GM19238 (cell line): Measurements from ENCODE around the gene SEMA5A.

Experiments
- DNase-seq: peaks from one replicate; pipeline ENCODE4 v3.0.0; 2011; ENCODE audit warnings: low spot score; ENCODE audit not compliant: insufficient read length

SEMA5A gene

DNA sequence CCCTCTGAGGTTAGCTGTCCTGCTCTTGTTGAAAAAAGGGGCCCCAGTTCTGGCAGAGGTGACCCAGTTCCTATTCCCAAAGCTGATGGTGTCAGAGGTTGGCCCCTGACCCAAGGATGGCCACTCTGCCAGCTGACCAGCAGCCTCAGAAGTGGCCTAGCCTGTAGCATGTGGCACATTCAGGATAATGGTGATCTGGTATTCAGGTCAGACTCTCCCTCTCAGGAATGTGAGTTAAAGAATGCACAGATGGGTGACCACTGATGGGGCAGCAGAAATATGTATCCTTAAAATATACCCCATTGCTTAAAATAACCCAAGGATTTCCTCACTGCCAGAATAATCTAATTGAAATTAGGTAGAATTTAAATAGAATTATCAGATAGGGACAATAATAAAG is 369.2 kb downstream of the SEMA5A start:
- DNase-seq, result no peak

DNA sequence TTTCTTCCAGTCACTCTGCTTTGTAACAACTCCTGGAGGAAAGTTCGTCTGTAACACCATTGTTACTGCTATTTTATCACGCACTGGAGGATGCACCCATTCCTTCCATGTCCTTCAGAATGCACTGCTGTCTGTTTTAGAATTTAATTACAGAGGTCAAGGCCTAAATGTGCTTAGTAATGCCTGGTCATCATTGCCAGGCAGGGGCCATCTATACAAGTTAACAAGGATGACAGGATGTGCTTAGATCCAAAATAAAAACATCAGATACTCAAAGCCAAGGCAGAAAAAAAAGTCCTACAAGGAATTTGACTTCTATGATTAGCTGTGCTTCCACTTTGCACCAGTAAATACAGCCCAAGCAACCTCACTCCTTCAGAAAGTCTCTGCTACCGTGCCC is 371.4 kb downstream of the SEMA5A start:
- DNase-seq, result no peak

DNA sequence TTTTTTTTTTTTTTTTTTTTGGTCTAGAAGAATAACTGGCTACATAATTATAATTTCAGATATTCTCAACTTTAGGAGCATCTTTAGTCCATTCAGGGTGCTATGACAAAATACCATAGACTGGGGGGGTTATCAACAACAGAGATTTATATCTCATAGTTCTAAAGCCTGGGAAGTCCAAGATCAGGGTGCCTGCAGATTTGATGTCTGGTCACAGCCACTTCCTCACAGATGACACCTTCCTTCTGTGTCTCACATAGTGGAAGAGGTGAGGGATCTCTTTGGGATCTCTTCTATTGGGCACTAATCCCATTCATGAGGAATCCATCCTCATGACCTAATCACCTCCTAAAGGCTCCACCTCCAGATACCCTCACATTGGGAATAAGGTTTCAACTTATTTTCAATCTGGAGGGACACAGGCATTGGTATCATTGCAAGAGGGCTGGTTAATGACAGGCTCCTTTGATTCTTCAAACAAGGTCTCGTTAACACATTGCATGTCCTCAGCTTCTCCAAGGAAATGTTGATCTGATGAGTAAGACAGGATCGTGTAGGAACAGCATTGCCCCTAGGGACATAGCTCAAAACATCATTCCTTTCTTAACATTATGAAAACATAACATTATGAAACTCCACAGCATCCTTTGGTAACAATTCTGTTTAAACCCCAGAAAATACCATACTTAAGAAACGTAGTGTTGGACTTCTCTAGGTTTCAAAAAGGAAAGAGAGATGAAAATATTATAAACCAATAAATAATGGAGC is 372.4 kb downstream of the SEMA5A start:
- no peak for DNase-seq

DNA sequence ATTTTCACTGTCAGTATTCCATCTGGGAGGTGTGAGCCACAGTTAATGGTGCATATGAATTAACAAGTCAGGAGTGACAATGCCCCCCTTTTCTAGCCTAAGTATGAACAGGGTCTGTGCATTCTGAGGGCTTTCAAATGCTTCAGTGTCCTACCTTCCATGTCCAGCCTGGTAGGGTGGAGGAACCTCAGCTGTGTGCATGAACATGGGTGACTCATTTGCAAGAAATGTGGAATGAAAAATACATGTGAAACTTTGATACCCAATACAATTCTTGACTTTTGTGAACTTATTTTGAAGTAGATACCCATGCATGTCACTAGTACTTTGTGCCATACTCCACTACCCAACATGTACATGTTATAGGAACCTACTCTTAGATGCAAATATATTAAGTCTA is 375.8 kb downstream of the SEMA5A start:
- no peak for DNase-seq

DNA sequence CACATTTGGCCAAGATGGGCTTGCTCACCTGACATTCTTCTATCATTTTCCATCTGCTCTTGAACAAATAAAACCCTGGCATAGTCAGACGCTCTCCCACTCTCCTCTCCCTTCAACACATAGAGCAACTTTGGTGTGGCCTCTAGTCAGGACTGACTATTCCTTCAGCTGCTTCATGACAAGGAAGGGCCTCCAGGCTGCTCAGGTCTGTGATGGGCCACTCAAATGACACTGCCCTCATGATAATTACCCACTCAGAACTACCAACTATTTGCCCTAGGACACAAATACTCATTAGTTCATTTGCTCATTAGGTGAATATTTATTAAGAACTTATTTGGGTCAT is 376.3 kb downstream of the SEMA5A start:
- DNase-seq, result no peak

DNA sequence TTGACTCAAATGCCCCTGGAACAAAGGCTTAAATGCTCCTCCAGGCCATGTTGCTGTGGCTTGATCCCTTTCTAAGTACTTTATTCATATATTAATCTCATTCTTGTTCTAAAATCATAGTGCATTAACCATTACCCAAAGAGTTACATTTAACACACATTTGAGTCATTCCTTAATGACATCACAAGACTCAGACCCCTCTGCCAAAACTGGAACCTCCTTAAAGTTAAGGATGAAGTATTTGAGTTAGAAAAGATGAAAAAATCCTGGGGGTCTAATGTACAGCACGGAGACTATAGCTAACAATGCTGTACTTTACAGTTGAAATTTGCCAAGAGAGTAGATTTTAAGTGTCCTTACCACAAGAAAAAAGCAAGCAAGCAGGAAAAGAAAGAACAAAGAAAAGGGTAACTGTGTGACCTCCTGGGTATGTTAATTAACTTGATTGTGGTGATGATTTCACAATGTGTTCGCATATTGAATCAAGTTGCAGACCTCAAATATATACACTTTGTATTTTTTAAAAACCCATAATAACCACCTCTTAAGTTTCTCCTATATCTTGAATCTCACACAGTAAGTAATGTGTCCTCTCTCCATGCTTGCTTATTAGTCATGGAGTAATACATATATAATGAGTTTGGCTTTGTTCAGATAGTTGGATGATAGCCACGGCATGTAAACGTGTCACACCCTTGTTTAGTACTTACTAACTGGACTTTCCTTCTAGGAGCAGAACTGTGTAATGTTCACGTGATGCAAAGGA is 376.9 kb downstream of the SEMA5A start:
- no peak for DNase-seq

DNA sequence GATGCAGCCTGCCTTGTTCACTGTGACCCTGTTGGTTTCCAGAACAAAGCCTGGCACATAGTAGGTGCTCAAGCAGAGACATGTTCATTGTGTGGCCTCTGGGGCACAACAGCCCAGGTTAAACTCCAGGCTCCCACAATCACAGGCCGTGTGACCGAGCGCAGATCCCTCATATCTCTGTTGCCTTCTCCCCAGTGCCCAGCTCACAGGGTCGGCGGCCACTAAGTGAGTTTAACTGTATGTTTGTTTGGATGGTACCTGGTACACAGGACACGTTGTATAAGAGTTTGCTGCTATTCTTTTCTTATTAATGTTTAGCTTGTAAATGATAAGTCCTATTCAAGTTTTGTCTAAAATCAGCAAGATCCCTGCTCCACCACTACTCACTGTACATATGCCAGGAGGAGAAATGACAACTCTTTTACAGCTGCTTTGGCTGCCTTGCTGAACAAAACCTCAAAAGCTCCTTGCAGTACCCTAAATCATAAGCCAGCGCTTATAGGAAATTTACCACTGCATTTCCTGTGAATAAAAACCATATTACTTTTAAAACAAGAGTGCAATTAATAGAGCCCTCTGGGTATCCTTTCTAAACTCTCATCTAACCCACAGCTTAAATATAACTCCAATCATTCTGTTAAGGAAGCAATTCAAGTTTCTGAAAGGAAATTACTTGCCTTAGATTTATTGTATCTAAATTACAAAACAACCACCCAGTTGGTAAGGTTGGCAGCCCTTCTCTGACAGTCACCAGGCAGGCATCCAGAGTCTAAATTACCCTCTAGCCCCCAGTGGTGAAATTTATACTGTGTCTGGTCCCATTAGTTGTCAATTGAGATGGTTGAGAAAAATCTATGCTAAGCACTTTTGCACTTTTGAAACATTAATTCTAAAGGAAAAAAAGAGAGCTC is 379.4 kb downstream of the SEMA5A start:
- no peak for DNase-seq

DNA sequence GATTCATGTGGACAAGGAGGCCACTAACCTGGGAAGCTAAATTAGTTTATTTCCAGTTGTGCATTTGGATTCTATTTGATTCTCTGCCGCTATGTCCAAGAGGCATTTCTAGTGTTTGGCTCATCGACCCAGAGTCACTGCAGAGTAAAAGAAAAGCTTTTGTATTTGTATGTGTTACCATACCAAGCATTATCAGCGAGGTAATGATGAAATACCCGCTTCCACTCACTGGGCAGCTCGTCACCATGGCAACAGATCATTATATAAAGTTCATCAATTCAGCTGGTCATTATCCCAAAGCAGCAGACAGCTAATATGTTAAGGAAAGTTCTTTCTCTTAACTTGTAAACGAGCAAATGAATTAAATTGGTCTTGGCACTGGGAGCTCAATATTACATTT is 380.3 kb downstream of the SEMA5A start:
- DNase-seq, result no peak

DNA sequence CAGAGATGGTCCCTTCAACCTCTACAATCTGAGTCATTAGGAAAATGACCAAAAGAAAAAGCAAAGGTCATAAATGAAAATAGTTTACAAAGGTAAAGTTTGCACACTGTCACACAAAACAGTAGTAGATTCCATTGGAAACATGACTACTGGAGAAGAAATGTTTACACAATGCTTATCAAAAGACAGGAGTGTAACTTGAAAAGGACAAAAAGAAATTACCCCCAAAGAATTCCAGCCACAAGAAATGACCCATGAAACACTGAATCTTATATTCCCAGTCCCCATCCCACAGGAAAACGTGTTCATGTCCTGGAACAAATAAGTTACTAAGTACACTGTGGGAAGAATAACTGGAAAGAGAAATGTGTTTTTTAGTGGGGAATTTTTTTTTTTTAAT is 385.1 kb downstream of the SEMA5A start:
- no peak for DNase-seq

DNA sequence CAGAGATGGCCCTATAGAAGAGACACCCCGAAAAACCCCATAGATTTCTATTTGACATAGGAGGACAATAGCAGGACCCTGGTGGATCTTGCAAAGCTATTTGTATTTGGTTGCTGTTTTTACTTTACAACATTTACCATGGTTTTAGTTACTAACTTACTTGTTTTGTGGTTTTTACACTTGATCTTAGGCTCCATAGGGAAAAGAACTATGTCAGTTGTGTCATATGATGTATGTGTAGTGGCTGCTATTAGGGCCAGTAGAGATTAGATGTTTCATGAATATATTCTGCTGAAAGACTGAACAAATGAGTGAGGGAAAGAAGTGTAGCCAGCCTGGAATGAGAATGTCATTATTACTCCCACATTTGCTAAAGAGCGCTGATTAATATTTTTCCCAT is 388.1 kb downstream of the SEMA5A start:
- DNase-seq, result no peak

DNA sequence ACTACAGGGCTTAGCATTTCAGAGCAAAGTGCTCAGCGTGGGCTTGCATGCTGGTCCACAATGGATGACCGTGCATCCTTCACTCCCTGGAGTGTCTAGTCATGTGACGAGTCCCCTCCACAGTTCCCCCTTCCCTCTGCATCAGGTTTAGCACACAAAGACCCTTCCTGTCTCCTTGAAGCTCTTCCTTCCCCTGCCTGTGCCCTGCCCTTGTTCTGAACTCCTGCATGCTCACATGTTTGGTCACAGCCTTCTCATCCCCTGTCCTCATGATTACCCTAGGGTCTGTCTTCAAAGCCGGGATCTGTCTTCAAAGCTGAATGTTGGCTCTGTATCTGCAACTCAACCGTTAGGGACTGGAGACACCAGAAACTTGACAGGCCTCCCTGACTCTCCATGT is 388.9 kb downstream of the SEMA5A start:
- no peak for DNase-seq

DNA sequence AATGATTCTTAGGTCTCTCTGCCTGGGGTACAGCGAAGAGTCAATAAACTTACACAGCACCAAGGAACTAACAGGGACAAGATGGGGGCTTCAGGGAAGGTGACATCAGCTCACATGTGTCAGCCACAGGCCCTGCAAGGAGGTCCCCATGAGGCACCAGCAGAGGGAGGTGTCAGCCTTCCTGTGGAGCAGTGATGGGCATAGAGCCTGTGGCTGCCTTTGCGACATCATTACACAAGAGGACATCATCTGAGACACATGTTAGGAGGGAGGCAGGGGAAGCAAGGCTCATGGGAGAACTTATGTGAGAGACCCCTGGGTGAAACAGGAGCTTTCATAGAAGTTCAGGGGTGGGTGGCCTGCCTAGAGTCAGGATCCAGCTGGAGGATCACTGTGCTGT is 389.6 kb downstream of the SEMA5A start:
- DNase-seq, result peak; percentile 4

DNA sequence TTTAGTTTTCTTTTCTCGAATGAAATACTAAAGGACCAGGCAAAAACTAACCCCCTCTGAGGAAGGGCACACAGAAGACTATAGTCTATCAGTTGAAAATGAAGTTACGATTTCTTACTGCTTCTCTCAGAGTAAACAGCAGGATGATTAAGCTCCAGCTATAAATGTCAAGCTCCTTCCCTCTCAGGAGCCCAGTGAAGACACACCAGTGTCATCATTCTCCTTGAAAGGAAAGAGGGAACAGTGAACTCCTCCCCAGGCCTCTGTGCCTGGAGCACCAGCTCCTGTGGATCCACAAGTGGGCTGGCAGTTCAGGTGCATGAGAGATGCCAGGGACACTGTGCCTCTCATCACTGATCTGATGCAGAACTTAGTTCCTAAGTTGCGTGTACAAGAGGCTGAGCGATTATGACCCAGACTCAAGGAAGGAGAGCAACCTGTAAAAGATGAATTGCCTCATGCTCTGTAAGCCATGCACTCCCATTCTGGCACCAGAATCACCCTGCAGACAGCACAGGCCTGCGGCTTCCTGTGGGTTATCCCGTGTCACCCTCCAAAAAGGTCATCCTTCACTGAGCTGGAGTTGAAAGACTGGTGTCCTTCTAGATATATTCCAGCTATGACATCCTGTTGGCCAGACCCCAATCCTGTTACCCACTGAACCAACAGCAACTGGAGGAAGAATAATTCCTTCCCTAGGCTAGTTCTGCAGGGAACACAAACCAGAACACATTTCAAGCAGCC is 394.0 kb downstream of the SEMA5A start:
- no peak for DNase-seq

DNA sequence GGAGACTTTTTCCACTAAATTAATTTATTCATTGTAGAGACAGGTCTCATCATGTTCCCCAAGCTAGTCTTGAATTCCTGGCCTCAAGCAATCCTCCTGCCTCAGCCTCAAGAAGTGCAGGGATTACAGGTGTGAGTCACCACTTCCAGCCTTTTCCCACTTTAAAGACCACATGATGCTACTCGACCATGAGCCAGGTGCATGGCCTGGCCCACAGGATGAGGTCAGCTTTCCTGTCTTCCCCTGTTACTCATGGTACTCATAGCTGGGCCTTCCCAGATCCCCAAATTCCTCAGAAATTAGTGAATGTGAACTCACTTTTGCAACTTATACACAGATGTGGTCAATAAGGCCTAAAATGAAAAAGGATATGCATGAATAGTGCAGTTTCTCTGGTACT is 395.9 kb downstream of the SEMA5A start:
- DNase-seq, result no peak

DNA sequence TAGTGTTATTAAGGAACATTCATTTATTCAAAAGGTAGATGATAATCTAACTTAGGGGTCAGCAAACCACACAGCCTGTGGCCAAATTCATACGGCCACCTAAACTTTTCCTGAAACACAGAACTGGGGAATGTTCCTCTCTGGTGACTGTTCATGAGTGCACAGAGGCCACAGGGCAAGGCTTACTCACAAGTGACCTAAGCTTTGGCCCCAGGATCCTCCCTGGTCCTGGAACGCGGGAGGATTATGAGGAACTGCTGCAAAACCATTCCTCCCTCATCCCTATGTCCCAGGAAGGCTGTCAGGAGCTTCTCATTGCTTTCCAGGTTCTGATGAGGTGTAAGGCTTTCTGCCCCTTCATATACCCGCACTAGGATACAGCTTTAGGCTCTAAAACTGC is 397.6 kb downstream of the SEMA5A start:
- DNase-seq, result no peak

DNA sequence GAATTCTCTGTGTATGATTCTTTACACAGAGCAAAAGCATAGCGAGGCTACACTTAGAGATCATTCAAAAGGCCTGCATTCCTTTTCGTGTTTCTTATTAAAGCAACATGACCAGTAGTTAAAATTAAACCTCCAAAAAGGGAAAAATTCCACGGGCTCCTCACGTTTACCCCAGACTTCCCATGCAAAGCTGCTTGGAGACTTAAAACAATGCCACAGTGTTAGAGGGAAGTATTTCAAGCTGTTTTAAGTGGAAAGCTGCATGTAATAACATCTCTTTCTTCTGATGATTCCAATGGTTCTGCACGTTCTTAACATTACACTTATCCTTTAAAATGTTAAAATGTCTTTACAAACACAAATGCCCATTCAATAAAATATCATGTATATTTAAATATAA is 405.2 kb downstream of the SEMA5A start:
- no peak for DNase-seq

DNA sequence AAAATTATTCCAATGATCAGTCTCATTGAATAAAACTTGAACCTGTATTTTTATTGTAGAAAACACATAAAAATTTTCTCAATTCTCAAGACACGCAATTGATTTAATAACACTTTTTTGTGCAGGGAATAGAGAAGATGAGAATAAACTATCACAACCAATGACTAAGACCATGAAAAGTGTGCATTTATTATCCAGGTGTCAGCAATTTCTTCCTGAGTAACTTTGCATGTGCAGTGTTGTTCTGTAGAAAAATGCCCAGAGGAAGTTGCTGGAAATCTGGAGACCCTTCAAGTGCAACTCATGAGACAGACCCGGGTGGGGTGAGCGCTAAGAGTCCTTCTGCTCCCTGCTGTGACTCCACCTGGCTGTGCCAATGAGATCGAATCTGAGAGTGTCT is 405.7 kb downstream of the SEMA5A start:
- no peak for DNase-seq

DNA sequence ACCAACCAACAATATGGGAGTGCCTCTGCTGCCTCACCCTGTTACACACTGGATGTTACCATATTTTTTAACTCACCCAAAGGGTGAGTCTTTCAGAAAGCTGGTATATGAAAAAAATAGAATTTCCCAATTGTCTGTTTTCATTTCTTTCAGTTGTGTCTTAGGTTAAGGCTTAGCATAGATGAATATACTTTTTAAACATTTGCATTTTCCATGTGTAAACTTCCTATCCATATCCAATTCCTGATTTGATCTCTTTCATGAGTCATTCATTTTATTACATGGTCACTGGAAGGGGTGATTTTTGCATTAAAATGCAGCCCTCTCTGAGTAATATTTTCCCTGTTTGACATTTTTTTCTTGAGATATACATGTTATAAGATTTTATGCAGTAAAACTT is 406.5 kb downstream of the SEMA5A start:
- no peak for DNase-seq

DNA sequence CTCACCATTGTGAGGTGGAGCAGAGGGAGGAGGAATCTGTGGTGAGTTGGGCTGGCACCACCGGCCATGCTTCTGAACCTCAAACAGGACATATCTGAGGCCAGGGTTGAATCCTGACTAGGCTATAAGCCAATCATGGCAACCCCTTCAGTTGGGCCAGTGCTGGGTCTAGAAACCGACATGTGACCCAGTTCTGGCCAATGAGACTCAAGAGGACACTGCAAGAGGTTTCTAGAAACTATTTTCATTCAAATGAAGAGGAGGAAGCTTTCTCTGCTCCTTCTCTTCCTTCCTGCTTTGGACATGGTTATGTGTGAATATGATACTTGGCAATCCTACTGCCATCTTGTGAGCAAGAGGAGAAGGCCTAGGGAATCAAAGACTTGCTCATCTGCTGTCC is 417.7 kb downstream of the SEMA5A start:
- DNase-seq, result no peak

DNA sequence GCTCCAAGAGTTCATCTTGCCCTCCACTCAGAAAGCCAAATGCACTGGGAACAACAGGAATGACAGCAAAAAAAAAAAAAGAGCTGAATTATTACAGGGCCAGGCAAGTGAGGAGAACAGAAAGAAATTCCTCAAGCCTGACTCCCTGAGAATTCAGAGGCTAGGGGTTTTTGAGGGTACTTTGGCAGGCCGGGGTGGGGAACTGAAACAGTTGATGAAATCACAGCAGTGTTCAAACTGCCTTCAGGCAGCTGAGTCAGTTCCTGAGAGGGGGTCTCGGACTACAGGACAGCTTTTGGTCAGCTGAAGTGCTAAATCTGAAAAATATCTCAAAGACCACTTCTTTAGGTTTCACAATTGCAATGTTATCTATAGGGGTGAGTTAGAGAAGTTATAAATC is 419.4 kb downstream of the SEMA5A start:
- DNase-seq, result no peak

DNA sequence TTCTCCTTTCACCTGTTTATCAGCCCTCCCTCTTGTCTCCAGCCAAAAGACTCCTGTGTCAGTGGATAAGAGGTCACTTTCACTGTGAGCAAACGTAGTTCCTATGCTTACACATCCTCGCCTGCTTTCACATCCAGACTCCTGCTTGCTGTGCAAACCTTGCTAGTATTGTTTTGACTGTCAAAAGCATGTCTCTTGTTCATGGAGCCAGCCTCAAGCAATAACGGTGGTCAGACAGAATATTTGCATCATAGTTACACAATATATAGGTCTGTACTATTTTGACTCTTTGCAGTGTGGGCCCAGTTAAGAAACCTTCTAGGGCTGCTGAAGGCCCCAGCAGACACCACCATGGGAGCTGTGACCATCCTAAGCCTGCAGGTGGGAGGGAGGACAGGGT is 420.0 kb downstream of the SEMA5A start:
- DNase-seq, result no peak
